NCI-H2029 (cell line): ENCODE data around the gene EIF2A.
"Not testable (repeated sequence)": the region's sequence is repeated elsewhere in the genome, so short reads cannot be mapped to it uniquely, and the experiment has no call there.

Experiments used
- DNase-seq: peaks from one replicate; lab custom pipeline; 2025; lab: John Stamatoyannopoulos, UW

Gene EIF2A

GRCh38 chr3:150543531-150543930 lies 3.1 kb upstream of the EIF2A start:
- DNase-seq = no peak

GRCh38 chr3:150544041-150544440 lies 2.5 kb upstream of the EIF2A start:
- DNase-seq = no peak

GRCh38 chr3:150544726-150545125 lies 1.9 kb upstream of the EIF2A start:
- DNase-seq = peak; percentile 31

- DNase-seq = no peak
These were observed 965 bp upstream of the EIF2A start for GRCh38 chr3:150545419-150546225.

- no peak for DNase-seq
These were observed 606 bp downstream of the EIF2A start for GRCh38 chr3:150547045-150547741.

- DNase-seq = no peak
These were observed 9.4 kb downstream of the EIF2A start for GRCh38 chr3:150555859-150556436.

- DNase-seq = no peak
These were observed 10.2 kb downstream of the EIF2A start for GRCh38 chr3:150556792-150557191.

- DNase-seq = no peak
These were observed 11.1 kb downstream of the EIF2A start for GRCh38 chr3:150557725-150558124.

GRCh38 chr3:150564243-150564642 lies 17.7 kb downstream of the EIF2A start:
- no peak for DNase-seq

GRCh38 chr3:150567328-150567727 lies 20.7 kb downstream of the EIF2A start:
- no peak for DNase-seq

GRCh38 chr3:150577855-150578254 lies 31.3 kb downstream of the EIF2A start:
- DNase-seq = no peak

- no peak for DNase-seq
These were observed 34.6 kb downstream of the EIF2A start for GRCh38 chr3:150581174-150581573.

- DNase-seq = no peak
These were observed 36.0 kb downstream of the EIF2A start for GRCh38 chr3:150582620-150583019.

GRCh38 chr3:150583028-150583427 lies 36.4 kb downstream of the EIF2A start:
- no peak for DNase-seq

GRCh38 chr3:150588027-150588830 lies 41.6 kb downstream of the EIF2A start:
- DNase-seq = no peak

GRCh38 chr3:150589759-150590158 lies 43.2 kb downstream of the EIF2A start:
- no peak for DNase-seq

GRCh38 chr3:150594150-150594549 lies 47.6 kb downstream of the EIF2A start:
- DNase-seq = no peak

- no peak for DNase-seq
These were observed 51.1 kb downstream of the EIF2A start for GRCh38 chr3:150597646-150598045.

- no peak for DNase-seq
These were observed 53.2 kb downstream of the EIF2A start for GRCh38 chr3:150599611-150600297.

- DNase-seq = not testable (repeated sequence)
These were observed 54.3 kb downstream of the EIF2A start for GRCh38 chr3:150600647-150601530.
